ENCODE data around the gene BAHCC1.

The BAHCC1 gene

GRCh38 chr17:81386646-81387099 lies 8.6 kb upstream of the BAHCC1 start:
- DNase-seq (ENCODE audit: low spot score), result no peak

- DNase-seq (ENCODE audit: low spot score), result peak; percentile 47
Measured at GRCh38 chr17:81387100-81388090, 7.9 kb upstream of the BAHCC1 start.

GRCh38 chr17:81388091-81388611 lies 7.1 kb upstream of the BAHCC1 start:
- no peak for DNase-seq (ENCODE audit: low spot score)

- no peak for DNase-seq (ENCODE audit: low spot score)
Measured at GRCh38 chr17:81388612-81389367, 6.5 kb upstream of the BAHCC1 start.

- DNase-seq (ENCODE audit: low spot score), result no peak
Measured at GRCh38 chr17:81389585-81389984, 5.7 kb upstream of the BAHCC1 start.

GRCh38 chr17:81390029-81390872 lies 5.0 kb upstream of the BAHCC1 start:
- DNase-seq (ENCODE audit: low spot score), result no peak

GRCh38 chr17:81390873-81391255 lies 4.4 kb upstream of the BAHCC1 start:
- DNase-seq (ENCODE audit: low spot score), result no peak

- DNase-seq (ENCODE audit: low spot score), result no peak
Measured at GRCh38 chr17:81391293-81391935, 3.8 kb upstream of the BAHCC1 start.

- peak; percentile 14 for DNase-seq (ENCODE audit: low spot score)
Measured at GRCh38 chr17:81391936-81392908, 3.0 kb upstream of the BAHCC1 start.

GRCh38 chr17:81392909-81393654 lies 2.2 kb upstream of the BAHCC1 start:
- DNase-seq (ENCODE audit: low spot score), result peak; percentile 22

- peak; percentile 100 for DNase-seq (ENCODE audit: low spot score)
Measured at GRCh38 chr17:81393684-81394376, 1.4 kb upstream of the BAHCC1 start.

- DNase-seq (ENCODE audit: low spot score), result no peak
Measured at GRCh38 chr17:81394377-81394920, 808 bp upstream of the BAHCC1 start.

GRCh38 chr17:81395600-81396277 lies 482 bp downstream of the BAHCC1 start:
- peak; percentile 39 for DNase-seq (ENCODE audit: low spot score)

- no peak for DNase-seq (ENCODE audit: low spot score)
Measured at GRCh38 chr17:81396278-81396721, 1.0 kb downstream of the BAHCC1 start.

GRCh38 chr17:81396722-81397313 lies 1.6 kb downstream of the BAHCC1 start:
- DNase-seq (ENCODE audit: low spot score), result peak; percentile 62

- peak; percentile 70 for DNase-seq (ENCODE audit: low spot score)
Measured at GRCh38 chr17:81397314-81398175, 2.3 kb downstream of the BAHCC1 start.

Data from kidney tubule cell (primary cell).